NT2/D1 (cell line): Measurements from ENCODE around the gene SCAPER.

Source experiments
- YY1 ChIP-seq: IDR thresholded peaks from 2 replicates; pipeline ENCODE4 v1.6.1; 2011; ENCODE audit not compliant: insufficient read length, insufficient read depth
- ZNF274 ChIP-seq: IDR thresholded peaks from 2 replicates; pipeline ENCODE4 v1.6.1; 2011; ENCODE audit warnings: mild to moderate bottlenecking, low read depth, low read length

DNA sequence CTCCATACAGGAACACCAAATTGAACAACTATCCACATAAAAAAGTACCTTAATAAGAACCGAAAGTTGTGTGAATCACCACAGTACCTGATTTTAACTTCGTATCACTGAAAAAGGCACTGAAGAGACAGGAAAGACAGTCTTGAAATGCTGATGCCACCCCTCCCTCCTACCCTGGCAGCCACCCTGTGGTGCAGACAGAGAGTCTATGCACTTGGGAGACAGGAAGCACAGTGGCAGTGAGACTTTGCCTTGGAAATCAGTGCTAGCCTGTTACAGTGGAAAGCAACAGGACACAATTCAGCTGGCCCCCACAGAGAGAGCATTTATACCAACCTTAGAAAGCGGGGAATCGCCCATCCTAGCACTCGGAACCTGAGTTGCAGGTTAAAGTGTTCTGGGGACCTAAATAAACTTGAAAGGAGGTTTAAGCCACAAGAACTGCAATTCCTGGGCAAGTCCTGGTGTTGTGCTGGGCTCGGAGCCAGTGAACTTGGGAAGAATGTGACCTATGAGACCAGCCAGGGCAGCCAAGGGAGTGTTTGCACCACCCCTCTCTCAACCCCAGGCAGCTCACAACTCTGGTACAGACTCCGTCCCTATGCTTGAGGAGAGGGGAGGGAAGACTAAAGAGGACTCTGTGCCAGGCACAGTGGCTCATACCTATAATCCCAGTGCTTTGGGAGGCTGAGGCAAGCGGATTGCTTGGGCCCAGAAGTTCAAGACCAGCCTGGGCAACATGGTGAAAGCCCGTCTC is 328.4 kb downstream of the SCAPER start:
- TF ChIP-seq YY1 (no peak), ZNF274 (no peak)
